HEK293 (cell line): Measurements from ENCODE around the gene SLC16A1.

Experiments used
- FEZF1 ChIP-seq: fragments of 450-650 bp; formaldehyde crosslinking; IDR thresholded peaks from 2 replicates; pipeline ENCODE4 v1.5.1; 2016; ENCODE audit warnings: missing biosample characterization, missing genetic modification characterization
- MYNN ChIP-seq: fragments of 450-650 bp; formaldehyde crosslinking; IDR thresholded peaks from 2 replicates; pipeline ENCODE4 v1.5.1; 2016; ENCODE audit warnings: missing biosample characterization, missing genetic modification characterization, borderline replicate concordance
- MZF1 ChIP-seq: fragments of 450-650 bp; formaldehyde crosslinking; IDR thresholded peaks from 2 replicates; pipeline ENCODE4 v1.5.1; 2017; ENCODE audit warnings: missing biosample characterization, missing genetic modification characterization, borderline replicate concordance
- SP7 ChIP-seq: fragments of 450-650 bp; formaldehyde crosslinking; IDR thresholded peaks from 2 replicates; pipeline ENCODE4 v1.5.1; 2016; ENCODE audit warnings: missing biosample characterization, missing genetic modification characterization
- ZBTB17 ChIP-seq: fragments of 450-650 bp; formaldehyde crosslinking; IDR thresholded peaks from 2 replicates; pipeline ENCODE4 v1.5.1; 2016; ENCODE audit warnings: missing biosample characterization, missing genetic modification characterization
- ZNF112 ChIP-seq: fragments of 450-650 bp; formaldehyde crosslinking; IDR thresholded peaks from 2 replicates; pipeline ENCODE4 v1.5.0; 2017; ENCODE audit warnings: missing biosample characterization, missing genetic modification characterization
- ZNF133 ChIP-seq: fragments of 450-650 bp; formaldehyde crosslinking; IDR thresholded peaks from 2 replicates; pipeline ENCODE4 v1.5.1; 2016; ENCODE audit warnings: missing biosample characterization, missing genetic modification characterization
- ZNF274 ChIP-seq, 2 experiments: fragments of 200-500 bp in 1 of 2; fragments of 450-650 bp in 1 of 2; sonication (Bioruptor generic) in 1 of 2; formaldehyde crosslinking in 1 of 2; IDR thresholded peaks; 2 replicates each; pipeline versions ENCODE4 v1.5.1 to v1.6.1; 2014 to 2016; ENCODE audit warnings: borderline replicate concordance in 1 of 2, inconsistent platforms in 1 of 2, low read length in 1 of 2, missing biosample characterization in 1 of 2, missing genetic modification characterization in 1 of 2
- ZNF324 ChIP-seq: fragments of 450-650 bp; formaldehyde crosslinking; IDR thresholded peaks from 2 replicates; pipeline ENCODE4 v1.5.1; 2016; ENCODE audit warnings: missing biosample characterization, missing genetic modification characterization
- ZNF341 ChIP-seq: fragments of 450-650 bp; formaldehyde crosslinking; IDR thresholded peaks from 2 replicates; pipeline ENCODE4; 2016; ENCODE audit warnings: low read depth, missing biosample characterization, missing genetic modification characterization
- TF ChIP-seq, protein P1 (sequence below): fragments of 450-650 bp; formaldehyde crosslinking; IDR thresholded peaks from 2 replicates; pipeline ENCODE4 v1.5.1; 2016; ENCODE audit warnings: missing biosample characterization, missing genetic modification characterization
- TF ChIP-seq, protein P2 (sequence below): fragments of 450-650 bp; formaldehyde crosslinking; optimal IDR thresholded peaks from 2 replicates; pipeline ENCODE3; 2016; ENCODE audit warnings: missing biosample characterization, mild to moderate bottlenecking, missing genetic modification characterization
- TF ChIP-seq, protein P3 (sequence below): sonication (generic); formaldehyde crosslinking; IDR thresholded peaks from 2 replicates; pipeline ENCODE4 v1.8.1; 2022; ENCODE audit warnings: mild to moderate bottlenecking, moderate library complexity, missing genetic modification reagents

DNA sequence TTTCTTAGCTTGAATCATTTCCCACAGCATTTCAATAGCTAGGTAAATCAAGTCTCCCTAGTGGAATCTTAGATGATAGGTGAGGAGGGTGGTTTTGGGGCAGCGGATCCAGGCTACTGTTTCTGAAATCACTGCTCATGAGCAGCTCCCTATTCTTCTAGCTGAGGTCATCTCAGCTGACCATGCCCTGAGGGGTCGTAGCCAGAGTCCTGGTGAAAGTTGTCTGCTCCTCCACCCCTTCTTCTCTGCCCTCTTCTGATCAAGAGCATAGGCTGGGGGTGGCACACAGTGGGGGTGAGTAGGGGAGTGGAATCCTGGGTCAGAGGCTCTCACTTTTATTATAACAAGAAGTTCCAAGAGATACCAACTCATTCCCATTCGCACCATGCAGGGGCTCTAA is 76.2 kb downstream of the SLC16A1 start:
- TF ChIP-seq, protein P1, sequence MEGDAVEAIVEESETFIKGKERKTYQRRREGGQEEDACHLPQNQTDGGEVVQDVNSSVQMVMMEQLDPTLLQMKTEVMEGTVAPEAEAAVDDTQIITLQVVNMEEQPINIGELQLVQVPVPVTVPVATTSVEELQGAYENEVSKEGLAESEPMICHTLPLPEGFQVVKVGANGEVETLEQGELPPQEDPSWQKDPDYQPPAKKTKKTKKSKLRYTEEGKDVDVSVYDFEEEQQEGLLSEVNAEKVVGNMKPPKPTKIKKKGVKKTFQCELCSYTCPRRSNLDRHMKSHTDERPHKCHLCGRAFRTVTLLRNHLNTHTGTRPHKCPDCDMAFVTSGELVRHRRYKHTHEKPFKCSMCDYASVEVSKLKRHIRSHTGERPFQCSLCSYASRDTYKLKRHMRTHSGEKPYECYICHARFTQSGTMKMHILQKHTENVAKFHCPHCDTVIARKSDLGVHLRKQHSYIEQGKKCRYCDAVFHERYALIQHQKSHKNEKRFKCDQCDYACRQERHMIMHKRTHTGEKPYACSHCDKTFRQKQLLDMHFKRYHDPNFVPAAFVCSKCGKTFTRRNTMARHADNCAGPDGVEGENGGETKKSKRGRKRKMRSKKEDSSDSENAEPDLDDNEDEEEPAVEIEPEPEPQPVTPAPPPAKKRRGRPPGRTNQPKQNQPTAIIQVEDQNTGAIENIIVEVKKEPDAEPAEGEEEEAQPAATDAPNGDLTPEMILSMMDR, result no peak
- TF ChIP-seq ZNF341 (tag by site-specific recombination), result no peak
- TF ChIP-seq MYNN (tag by site-specific recombination), result no peak
- TF ChIP-seq ZNF274 (IDR thresholded peaks at IDR 0.05; ENCODE audit: low read length), result no peak
- TF ChIP-seq ZNF274 (tag by site-specific recombination; IDR thresholded peaks at IDR 0.05; ENCODE audit: borderline replicate concordance), result no peak
- TF ChIP-seq ZNF324 (tag by site-specific recombination), result no peak
- no peak for TF ChIP-seq FEZF1 (tag by site-specific recombination)
- no peak for TF ChIP-seq SP7 (tag by site-specific recombination)
- no peak for TF ChIP-seq ZNF133 (tag by site-specific recombination)
- no peak for TF ChIP-seq ZNF112 (tag by site-specific recombination)
- TF ChIP-seq ZBTB17 (tag by site-specific recombination), result no peak
- TF ChIP-seq MZF1, result no peak
- TF ChIP-seq, protein P2, sequence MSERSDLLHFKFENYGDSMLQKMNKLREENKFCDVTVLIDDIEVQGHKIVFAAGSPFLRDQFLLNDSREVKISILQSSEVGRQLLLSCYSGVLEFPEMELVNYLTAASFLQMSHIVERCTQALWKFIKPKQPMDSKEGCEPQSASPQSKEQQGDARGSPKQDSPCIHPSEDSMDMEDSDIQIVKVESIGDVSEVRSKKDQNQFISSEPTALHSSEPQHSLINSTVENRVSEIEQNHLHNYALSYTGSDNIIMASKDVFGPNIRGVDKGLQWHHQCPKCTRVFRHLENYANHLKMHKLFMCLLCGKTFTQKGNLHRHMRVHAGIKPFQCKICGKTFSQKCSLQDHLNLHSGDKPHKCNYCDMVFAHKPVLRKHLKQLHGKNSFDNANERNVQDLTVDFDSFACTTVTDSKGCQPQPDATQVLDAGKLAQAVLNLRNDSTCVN (tag by site-specific recombination), result no peak
- TF ChIP-seq, protein P3, sequence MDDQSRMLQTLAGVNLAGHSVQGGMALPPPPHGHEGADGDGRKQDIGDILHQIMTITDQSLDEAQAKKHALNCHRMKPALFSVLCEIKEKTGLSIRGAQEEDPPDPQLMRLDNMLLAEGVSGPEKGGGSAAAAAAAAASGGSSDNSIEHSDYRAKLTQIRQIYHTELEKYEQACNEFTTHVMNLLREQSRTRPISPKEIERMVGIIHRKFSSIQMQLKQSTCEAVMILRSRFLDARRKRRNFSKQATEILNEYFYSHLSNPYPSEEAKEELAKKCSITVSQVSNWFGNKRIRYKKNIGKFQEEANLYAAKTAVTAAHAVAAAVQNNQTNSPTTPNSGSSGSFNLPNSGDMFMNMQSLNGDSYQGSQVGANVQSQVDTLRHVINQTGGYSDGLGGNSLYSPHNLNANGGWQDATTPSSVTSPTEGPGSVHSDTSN (CRISPR knock-in tag), result no peak
